Measurements from ENCODE around the gene HMX1.

The HMX1 gene

DNA sequence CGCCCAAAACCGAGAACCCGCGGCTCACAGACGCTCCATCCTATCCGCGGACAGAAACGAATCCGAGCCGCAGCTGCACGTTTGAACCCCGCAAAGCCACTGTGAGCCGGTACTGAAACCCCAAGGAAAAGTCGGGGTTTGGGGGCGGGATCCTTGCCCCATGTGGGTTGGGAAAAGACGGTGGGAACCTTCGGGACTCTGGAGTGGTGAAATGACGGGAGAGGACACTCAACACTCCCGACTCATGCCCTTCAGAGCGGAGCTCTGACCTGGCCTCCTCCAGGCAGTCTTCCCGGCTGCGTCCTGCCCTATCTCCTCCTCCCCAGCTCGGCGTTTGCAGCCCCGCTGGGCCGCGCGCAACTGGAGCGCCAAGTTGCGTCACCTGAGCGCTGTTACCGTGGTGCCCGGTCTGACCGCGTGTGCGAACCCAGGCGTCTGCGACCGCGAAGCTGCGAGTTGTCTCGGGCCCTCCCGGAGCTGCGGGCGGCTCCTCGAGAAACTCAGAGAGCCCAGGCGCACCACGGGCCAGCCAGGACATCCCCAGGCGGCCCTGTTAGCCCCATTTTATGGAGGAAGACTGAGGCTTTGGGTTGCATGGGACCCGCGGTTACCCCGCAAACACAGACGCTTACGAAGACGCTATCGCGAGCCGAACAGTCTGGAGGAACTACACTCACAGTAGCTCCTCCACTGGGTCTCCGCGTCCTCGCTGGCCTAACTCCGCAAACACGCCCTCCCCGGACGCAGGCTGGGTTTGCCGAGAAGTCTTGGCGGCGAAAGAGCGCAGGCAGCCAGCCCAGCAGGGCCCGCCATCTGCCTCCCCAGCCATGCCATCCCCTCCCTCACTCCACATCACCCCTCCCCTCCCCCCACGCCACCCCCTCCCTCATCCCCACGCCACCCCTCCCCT lies 20.3 kb upstream of the HMX1 start:
- no peak for DNase-seq

DNA sequence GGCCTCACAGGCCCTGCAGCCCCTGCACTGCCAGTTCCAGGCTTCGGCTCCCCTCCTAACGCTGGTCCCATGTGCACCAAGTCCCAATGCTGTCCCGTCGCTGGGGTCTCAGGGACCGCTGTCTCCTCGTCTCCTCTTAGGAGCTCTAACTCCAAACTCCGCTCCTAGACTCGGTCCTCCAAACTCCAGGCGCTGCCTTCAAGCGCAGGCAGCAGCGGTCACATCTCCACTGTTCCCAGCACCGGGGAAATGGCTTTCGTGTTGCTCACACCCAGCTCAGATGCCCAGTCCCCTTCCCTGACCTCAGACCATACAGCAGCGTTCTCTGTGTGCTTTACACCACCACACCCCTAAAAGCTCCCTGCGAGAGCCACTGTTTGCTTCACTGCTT lies 19.6 kb upstream of the HMX1 start:
- DNase-seq: no peak

DNA sequence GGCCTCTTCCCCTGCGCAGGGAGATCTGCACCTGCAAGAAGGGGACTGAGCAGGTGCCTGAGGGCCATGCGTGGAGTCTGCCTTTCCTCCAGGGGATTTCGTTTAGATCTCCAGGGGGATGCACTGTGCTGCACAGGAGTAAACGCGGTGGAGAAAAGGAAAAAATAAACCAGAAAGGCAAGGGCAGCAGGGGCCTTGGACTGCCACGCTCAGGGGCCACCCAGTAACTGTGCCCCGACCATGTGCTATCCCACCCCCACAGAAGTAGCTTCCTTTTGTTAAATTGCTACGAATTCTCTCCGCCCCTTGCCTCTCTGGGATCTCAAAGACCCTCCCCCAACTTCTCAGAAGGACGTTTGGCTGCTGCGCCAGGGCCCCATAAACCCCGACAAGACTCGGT lies 17.2 kb upstream of the HMX1 start:
- no peak for DNase-seq

DNA sequence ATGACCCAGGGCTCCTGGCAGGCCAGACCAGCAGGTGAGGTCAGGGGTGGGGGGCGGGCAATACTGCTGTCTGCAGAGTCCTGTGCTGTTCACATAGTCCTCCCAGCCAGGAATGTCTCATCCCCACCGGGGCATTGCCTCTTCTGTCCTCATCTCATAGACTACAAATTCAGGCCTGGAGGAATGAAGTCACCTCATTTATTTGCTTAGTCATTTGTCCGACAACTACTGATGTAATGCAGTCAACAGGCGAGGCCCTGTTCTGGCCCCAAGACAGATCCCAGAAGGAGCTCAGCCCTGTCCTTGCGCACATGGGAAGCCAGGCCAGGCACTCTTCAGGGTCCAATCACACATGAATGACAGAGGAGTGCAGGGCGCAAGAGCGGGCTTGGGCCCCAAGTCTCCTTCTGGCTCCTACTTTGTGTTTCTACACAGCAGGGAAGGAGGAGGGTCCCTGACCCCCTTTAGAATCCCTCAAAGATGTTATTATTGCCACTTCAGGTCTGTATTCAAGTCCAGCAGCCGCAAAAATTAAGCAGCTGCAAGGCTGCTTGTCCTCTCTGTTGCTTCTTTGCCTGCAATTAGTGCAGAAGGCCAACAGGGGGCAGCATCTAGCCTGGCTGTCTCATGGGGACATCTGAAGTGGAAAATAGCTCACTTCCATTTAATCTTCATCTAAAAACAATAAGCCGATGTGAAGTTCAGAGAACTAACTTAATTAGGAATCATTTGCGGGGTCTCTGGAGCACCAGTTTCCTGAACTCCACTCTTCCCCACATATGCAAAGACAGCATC lies 15.2 kb upstream of the HMX1 start:
- no peak for DNase-seq

DNA sequence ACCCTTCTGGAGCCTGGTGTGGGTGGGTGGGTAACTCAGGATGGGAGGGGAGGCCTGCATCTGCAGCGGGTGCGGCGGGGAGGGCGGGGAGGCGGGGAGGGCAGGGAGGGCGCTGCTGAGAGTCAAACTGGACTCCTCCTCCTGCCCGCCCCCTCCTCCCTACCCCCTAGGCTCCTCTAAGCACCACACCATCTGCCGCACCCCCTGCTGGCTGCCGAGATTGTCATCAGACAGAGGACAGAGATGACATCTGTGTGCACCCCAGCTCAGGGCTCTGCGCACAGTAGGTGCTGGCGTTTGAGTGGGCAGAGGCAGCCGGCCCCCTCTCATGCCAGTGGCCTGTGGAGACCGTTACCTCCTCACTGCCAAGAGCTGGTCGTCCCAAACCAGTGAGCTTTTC lies 10.6 kb upstream of the HMX1 start:
- DNase-seq: no peak

DNA sequence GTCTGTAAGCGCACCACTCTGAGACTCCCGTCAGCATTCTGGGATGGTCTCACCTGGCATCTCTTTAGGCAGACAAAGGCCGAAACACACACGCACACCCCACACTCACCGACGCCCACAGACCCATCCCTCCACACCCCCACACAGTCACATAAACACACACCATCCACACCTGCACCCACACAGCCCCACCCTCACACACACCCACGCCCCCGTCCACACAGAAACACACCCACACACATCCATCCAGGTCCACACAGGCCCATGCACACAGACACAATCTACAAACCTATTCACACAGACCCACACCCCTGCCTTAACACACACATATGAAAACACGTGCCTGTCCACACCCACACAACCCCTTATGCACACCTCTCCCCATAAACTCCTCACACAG lies 9.2 kb upstream of the HMX1 start:
- DNase-seq: no peak

DNA sequence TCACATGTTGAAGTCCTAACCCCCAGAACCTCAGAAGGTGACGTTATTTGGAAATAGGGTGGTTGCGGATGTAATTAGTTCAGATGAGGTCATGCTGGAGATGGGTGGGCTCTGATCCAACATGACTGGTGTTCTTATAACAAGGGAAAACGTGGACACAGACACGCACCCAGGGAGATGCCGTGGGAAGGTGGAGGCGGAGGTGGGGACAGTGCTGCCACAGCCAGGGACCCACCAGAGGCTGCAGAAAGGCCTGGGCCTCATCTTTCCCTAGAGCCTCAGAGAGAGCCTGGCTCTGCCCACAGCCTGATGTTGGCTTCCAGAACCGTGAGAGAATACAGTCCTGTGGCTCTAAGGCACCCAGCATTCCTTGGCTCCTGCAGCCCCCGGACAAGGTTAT lies 7.9 kb upstream of the HMX1 start:
- no peak for DNase-seq

DNA sequence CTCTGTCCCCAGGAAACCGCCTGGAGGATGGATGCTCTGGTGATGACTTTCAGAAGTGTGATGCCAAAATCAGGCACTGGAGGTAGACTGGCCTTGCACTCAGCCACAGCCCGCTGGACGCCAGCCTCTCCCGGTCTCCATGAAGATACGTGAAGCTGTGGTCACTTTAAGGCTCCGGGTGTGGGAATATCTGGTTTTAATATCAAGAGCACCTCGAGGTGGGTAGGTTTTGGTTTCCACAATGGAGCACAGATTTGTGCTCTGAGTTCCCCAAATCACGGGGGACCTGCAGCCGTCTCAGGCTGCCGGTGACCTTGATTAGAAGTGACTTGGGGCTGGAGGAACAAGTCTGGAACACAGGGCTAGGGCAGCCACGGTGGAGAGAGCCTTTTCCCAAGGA lies 6.8 kb upstream of the HMX1 start:
- DNase-seq: no peak

DNA sequence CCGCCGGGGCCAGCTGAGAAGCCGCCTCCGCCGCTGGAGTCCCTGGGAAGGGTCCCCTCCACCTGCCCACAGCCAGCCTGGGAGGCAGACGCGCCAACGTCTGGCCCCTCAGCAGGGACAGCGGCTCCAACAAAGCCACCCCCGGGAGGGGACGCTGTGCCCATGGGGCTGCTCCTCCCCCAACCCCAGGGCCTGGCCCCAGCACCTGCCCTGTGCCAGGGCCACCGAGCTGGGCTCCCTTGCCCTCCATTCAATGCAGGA lies 6.1 kb upstream of the HMX1 start:
- no peak for DNase-seq

DNA sequence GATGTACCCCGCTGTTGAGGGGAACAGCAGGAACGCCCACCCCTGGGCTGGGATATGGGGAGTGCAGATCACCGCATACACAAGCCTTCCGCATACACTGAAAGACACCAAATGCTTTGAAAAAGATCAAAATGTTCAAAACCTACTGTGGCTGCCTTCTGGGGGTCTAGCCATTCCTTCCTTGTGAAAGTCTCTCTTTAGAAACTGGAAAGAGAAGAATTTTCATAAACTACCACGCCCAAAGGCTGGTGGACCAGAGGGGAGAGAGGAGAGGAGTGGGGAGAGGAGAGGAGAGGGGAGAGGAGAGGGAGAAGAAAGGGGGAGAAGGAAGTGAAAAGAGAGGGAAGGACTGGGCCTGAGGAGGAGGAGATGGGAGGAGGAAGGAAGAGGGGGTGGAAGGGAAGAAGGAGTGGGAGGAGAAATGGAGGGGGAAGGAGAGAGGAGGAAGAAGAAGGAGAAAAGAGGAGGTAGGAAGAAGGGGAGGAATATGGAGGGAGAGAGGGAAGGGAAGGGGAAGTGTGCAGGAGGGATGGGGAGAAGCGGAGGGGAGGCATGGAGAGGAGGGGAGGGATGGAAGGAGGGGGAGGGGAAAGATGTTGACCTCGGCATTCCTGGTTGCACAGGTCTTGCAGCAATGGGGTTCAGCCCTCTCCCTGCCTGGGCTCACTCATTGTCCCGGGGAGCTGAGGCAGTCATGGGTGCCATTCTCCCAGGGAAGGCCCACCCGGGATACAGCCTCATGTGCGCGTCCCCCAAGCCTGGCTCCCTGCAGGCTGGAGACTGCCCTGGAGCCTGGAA lies 5.5 kb upstream of the HMX1 start:
- DNase-seq: no peak

DNA sequence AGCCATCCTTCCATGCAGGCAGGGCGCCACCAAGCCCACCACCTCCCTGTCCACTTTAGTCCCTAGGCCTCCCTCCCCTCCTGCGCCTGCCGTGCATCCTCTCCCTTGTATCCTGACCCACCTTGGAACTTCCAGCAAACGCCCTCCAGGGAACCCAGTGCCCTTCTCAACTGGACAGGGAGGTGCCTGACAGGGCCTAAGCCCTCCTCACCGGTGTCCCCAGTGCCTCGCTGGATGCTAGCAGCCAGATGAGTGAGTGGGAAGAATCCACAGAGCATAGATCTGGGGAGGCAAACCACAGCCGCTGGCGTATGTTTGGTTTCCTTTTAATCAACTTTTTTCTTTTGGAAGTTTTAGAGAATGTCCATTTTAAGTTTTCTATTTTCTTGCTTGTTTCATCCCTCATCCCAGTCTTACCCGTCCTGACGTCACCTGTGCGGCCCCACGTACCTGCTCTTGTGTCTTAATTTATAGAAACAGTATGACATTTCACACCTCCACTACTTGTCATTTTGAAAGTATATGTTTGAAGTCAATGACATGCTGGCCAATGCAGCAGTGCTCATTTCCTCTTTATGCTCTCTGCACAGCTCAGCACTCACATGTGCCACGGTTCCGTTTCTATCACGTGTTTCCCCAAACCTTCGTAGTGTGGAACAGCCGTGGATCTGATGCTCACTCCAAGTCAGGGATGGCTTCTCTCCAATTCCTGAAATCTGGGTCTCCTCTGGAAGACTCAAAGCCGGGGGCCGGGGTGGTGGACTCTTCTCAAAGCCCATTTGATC lies 3.4 kb upstream of the HMX1 start:
- no peak for DNase-seq

DNA sequence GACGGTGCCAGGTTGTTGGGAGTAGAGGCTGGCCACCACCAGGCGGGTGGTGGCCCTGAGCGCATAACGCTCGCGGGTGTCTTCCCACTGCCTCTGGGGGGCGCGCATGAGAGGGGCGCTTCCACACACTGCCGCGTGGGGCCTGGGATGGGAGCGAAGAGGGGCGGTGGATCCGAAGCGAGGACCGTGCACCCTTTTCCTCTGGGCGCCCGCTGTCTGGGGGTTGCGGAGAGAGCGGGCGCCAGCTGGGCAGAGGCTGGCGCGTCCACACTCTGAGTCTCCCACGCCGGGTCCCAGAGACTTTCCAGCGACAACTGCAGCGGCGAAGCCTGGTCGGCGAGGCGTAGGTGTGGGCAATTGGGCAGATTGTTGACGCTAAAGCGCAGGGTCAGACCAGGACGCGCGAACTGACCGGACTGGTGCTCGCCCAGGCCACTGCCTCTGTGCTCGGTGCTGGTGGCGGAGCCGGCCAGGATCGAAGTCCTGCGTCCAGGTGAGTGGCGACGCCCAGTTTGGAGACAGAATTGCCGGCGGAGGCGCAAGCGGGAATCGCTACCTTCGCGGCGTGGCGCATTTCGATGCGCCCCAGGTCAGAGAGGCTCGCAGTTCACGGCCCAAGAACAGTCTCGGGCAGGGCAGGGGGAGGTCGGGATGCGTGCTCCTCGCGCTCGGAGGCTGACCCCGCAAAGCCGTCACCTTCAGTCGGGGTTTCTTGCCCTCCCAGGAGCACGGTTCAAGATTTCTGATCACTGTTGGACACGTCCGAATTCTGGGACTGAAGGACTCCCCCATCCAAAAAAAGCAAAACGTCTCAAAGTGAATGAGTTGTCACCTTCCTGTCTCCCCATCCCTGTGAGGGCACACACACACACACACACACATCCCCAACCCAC lies 2.6 kb upstream of the HMX1 start:
- DNase-seq: no peak

DNA sequence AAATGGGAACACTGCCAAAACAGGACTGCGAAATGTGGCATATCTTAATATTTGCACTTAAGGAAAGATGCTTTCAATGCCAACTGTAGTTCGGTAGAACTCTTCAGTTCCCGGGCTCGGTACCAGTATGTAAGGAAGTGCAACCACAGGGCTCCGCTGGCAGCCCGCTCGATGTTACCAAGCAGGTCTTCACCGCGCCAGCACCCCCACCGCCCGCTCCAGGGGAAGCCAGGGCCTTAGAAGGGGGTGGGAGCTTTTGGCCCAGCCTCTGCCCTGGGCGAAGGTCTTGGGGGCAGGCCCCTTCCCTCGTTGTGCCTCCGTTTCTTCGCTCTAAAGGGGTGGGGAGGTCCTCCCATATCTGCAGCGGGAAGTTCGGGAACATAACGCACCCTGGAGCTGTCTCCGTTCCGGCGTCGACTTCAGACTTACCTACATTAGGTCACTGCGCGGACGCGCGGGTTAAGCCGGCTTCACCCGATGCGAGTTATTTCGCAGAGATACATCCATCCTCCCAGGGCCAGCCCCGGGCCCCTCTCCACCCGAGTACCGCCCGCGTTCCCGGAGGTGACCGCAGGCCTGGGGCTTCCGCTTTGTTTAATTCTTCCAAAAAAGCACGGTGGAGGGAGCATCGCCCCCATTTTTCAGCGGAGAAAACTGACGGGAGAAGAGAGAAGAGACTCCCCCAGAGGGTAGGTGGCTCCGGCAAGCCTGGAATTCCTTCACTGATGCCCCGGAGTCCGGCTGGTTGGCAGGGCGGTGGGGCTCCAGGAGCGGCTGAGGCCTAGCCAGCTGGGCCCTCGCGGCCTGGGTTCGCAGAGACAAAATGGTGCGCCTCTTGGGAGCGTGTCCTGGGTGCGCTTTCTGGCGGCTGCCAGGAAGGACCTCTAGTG lies 1.0 kb upstream of the HMX1 start:
- no peak for DNase-seq

DNA sequence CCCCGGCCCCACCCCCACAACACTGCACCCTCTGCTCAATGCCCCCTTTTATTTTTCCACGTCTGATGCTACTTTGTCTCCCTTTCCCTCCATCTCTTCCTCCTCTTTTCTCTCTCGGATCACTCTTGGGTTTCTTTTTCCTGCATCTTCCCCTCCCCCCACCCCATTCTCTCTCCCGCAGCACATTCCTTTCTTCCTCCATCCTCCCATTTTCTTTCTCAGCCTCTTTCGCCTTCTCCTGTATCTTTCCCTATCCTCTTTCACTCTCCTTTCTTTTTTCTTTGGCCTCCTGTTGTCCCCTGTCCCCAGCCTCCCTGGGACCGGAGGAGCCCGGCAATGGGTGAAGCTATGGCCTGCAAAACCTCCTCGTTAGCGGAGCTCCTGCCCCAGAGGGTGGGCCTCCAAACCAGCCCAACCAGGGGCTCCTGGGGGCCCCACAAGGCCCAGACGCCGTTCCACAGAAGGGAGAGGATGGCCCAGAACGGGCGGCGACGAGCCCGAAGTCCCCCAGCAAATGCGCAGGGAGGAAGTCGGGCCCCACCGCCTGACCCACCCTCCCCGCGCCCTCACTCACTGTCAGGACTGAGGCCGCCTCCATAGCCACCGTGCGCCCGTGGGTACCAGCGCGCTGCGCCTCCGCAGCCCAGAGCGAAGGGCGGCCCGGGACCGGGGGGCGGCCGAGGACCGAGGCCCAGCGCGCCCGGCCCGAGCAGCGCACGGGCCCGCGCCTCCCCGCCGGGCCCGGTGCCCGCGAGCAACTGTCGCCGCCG lies 807 bp downstream of the HMX1 start:
- DNase-seq: no peak

DNA sequence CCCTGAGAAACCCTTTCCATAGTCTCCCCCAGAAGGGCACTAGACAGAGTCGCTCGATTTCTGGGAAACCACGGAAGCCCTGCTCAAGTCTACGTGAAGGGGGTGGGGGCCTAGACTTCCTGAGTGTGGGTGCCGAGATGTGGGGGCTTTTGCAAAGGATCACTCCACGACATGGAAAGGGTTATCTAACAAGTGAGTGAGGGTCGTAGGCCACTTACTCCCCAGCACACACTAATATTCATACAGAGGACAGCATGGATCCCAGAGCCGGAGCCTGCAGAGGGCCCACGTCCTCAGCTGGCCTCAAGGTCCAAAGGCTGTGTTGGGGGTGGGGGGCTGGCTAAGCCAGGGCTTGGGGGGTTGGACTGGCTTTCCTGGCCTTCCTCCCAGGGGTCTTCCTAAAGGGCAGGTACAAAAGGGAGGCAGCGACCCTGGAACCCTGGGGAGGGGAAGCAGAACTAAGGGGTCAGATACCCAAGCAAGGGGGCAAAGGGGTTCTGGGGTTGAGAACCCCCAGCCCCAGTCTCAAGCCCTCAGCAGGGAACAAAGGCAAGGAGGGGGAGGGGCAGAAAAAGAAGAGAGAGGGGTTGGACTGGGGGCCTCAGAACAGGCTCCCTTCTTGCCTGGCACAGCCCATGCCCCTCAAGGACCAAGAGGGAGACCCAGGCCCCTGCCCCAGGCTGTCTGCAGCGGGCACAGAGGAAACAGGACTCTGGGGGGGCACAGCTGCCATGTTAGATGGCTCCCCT lies 1.6 kb downstream of the HMX1 start:
- DNase-seq: no peak

DNA sequence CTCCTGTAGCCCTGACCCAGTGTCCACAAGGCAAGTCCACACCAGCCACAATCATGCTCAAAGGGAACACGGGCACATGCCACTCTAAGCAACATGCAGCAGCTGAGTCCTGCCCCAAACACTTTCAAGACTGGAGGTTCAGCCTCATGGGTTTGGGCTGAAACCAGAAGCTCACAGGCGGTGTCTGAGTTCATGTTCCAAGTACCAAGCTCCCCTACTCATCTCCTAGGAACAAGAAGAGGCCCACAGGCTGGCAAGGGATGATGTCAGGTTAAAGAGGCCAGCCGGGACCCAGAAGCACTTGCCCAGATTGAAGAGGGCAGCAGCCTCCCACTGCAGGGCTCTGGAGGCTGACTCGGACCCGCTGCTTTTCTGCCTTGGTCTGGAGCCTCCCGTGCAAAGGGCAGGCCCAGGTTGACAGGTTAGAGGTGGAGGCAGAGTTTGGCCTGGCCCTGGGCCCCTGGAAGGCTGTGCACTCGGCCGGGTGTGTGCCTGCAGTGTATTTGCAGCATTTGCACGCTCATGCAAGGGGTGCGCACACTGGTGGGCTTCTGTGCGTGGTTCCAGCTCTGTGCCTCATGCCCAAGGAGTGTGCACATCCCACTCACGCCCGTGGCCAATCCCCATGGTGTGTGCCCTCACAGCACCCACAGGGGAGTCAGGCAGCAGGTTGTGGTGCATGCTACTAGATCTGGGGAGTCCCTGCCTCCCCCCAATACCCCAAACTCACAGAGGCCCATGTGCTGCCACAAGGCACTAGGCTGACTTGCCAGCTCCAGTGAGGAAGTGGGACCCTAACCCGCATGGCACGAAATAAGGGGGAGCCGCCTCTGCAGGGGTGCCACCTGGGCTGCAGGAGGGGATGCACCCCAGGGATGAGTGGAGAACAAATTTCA lies 2.4 kb downstream of the HMX1 start:
- no peak for DNase-seq

DNA sequence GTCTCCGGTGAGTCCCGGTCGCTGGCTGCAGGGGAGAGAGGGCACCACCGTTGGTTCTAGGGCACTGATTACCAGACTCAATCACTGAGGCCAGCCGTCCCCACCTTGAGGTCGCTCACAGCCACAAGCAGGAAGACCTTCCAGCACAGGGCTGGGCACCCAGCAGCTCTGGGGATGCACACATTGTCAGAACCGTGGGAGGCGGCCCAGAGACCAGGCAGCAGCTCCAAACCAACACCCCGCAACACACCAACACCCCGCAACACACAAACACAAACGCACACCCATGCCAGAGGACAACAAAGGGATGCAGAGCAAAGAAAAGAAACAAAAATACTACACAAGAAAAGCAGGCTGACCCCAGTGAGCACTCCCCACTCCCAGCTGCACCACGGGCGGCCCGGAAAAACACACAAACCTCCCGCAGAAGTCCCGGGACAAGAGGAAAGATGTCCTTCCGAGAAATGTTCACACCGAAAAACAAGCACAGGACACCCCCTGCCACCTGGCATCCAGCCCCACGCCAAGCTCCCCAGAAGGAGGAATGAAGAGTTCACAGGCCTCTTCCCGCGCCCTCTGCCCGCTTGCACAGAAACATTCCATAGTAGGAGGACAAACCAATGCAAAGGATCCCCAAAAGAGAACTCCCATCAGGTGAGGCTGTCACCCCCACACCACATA lies 3.2 kb downstream of the HMX1 start:
- no peak for DNase-seq
